SU-DHL-6 (cell line): ENCODE data around the gene RPL28.
"Not testable (repeated sequence)": the region's sequence is repeated elsewhere in the genome, so short reads cannot be mapped to it uniquely, and the experiment has no call there.

Experiments
- CTCF ChIP-seq: fragments of 200-600 bp; sonication (generic); IDR thresholded peaks from one replicate; pipeline ENCODE4 v1.5.1; 2017; ENCODE audit warnings: antibody characterized with exemption, mild to moderate bottlenecking, low read length, moderate library complexity; ENCODE audit not compliant: insufficient read depth, poor library complexity, severe bottlenecking
- EZH2phosphoT487 ChIP-seq: fragments of 200-600 bp; sonication (generic), shearing (Covaris generic); conservative IDR thresholded peaks from 2 replicates; pipeline ENCODE4 v1.6.1; 2018; ENCODE audit warnings: mild to moderate bottlenecking, antibody characterized with exemption, low read length, moderate library complexity, mixed read lengths

DNA sequence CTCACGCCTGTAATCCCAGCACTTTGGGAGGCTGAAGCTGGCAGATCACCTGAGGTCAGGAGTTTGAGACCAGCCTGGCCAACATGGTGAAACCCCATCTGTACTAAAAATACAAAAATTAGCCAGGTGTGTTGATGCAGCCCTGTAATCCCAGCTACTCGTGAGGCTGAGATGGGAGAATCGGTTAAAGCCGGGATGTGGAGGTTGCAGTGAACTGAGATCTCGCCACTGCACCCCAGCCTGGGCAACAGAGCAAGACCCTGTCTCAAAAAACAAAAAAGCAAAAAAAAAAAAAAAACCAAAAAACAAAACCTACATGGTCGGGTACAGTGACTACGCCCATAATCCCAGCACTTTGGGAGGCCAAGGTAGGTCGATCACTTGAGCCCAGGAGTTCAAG lies 23.4 kb downstream of the RPL28 start:
- not testable (repeated sequence) for TF ChIP-seq CTCF, EZH2phosphoT487
